Aorta (tissue), 5 donors: Measurements from ENCODE around the gene ARHGAP40. TPM values are rescaled to one million over a fixed set of nuclear protein-coding genes. Genes with fewer than 3 reads are reported as not detected.

Source experiments
- ATAC-seq: fragments of 200-7000 bp; cut with Tn5 transposase; one replicate; pipeline ENCODE4 v1.9.1; 2022; ENCODE audit warnings: moderate library complexity; ENCODE audit not compliant: low FRiP score
- DNase-seq, 2 donors: peaks; one replicate each; pipeline ENCODE4 v3.0.0-alpha.2; 2020
- H3K27ac ChIP-seq, 2 donors: one replicate each; pipeline ENCODE4 v1.5.1; 2013; ENCODE audit warnings: low read length in 2 of 2, mild to moderate bottlenecking in 2 of 2, moderate library complexity in 2 of 2, control low read depth in 1 of 2, inconsistent platforms in 1 of 2, low read depth in 1 of 2
- H3K27me3 ChIP-seq, 2 donors: one replicate each; pipeline ENCODE4 v1.6.1; 2013; ENCODE audit warnings: control low read depth in 1 of 2, low read length in 1 of 2, mild to moderate bottlenecking in 1 of 2, moderate library complexity in 1 of 2; ENCODE audit not compliant: insufficient read depth in 2 of 2, control insufficient read depth in 1 of 2
- H3K36me3 ChIP-seq, 2 donors: one replicate each; pipeline ENCODE4 v1.6.1; 2013; ENCODE audit warnings: control low read depth in 1 of 2, low read length in 1 of 2, mild to moderate bottlenecking in 1 of 2; ENCODE audit not compliant: insufficient read depth in 2 of 2, control insufficient read depth in 1 of 2
- H3K4me1 ChIP-seq, 2 donors: one replicate each; pipeline ENCODE4 v1.6.1; 2013; ENCODE audit warnings: low read length in 2 of 2, control low read depth in 1 of 2, mild to moderate bottlenecking in 1 of 2, moderate library complexity in 1 of 2; ENCODE audit not compliant: insufficient read depth in 2 of 2, control insufficient read depth in 1 of 2
- H3K4me3 ChIP-seq, 2 donors: one replicate each; pipeline ENCODE4 v1.5.1; 2013; ENCODE audit warnings: low read length in 2 of 2, control low read depth in 1 of 2, mild to moderate bottlenecking in 1 of 2
- H3K9me3 ChIP-seq: one replicate; pipeline ENCODE4 v1.6.1; 2013; ENCODE audit warnings: mild to moderate bottlenecking, low read length; ENCODE audit not compliant: control insufficient read depth
- WGBS, 2 donors: extraction: QIAGEN DNeasy Blood & Tissue Kit; methylation state at CpG; one replicate each; pipeline ENCODE4 v1.1.7; 2013; 5-methylcytosine and 5-hydroxymethylcytosine counted together
- intact Hi-C, 2 donors: fragments of 100-400 bp; cut with DNase I; formaldehyde crosslinking; loops; one replicate each; pipeline versions ENCODE4 v1.14.2 to v1.15.0; 2022
- polyA plus RNA-seq, 2 donors: library from polyadenylated mRNA; stranded (reverse); fragments of 200-250 nt; gene quantifications; one replicate each; pipeline ENCODE4 v1.2.3, GENCODE V29; 2013
- total RNA-seq, 2 donors: library from RNA; stranded (reverse); fragmentation: NEBNext Ultra II Directional; extraction: Animal tissue kit (Norgen Biotek cat#: 25700); gene quantifications; one replicate each; pipeline ENCODE4 v1.2.1, GENCODE V29; 2021
- donor health status: healthy with polysubstance abuse.
- donor health status: Bipolar disorder and iron deficiency.
- donor health status: DM: no; HTN: no; CAD: no.
- donor health status: DM: no; HTN: no; CAD: no.
- donor health status: DM: yes; HTN: yes; CAD: no.

Gene ARHGAP40
- total and polyA plus RNA-seq, 4 donors = not detected

DNA sequence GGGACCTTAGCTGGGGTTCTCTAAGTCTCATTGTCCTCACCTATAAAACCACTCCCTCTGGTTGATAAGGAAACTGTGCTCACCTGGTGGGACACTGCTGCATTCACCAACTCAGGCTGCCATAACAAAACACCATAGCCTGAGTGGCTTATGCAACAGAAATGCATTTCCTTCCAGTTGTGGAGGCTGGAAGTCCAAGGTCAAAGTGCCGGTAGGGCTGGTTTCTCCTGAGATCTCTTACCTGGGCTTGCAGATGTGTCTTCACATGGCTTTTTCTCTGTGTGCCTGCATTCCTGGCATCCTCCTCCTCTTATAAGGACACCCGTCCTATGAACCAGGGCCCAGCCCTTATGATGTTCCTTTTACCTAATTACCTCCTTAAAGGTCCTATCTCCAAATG is 62.7 kb downstream of the ARHGAP40 start:
- DNase-seq = no peak
- ATAC-seq = no peak

DNA sequence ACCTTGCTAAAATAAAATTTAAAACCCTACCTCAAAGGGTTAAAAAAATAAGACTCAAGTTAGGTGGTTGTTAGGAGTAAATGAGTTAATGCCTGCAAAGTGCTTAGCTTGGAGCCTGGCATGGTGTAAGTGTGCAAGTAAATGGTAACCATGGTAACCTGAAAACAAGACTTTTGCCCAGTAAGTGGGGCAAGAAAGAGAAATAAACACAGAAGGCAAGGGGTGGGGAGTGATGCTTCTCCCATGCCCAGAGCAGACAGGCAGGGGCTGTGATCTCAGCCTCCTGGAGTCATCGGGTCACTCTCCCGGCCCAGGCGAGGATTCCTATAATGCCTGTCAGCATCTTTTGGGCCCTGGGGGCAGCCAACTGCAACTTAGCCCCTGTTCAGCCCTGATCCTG is 63.5 kb downstream of the ARHGAP40 start:
- DNase-seq = no peak
- H3K9me3 ChIP-seq = peaks cover 8% of the 10 kb centered on the region
- H3K36me3 ChIP-seq = no peaks in the 10 kb centered on the region
- H3K27me3 ChIP-seq = no peaks in the 10 kb centered on the region
- H3K27ac ChIP-seq = no peak overlapping the region
- H3K4me3 ChIP-seq = no peak overlapping the region
- no peak for ATAC-seq
- WGBS, 2 donors = 20 to 30% methylated on average over 3 of the region's 3 CpGs
- H3K4me1 ChIP-seq = no peaks in the 10 kb centered on the region
- intact Hi-C loops = no loop called here

More for the DNA sequence above, 62.7 kb downstream of the ARHGAP40 start:
- Histone ChIP-seq H3K27ac (no peak overlapping the region), H3K9me3 (peaks cover 8% of the 10 kb centered on the region), H3K4me1 (no peaks in the 10 kb centered on the region), H3K36me3 (no peaks in the 10 kb centered on the region), H3K27me3 (no peaks in the 10 kb centered on the region), H3K4me3 (no peak overlapping the region)
- intact Hi-C loops = no loop called here
- WGBS, 2 donors = 79 to 85% methylated on average over 2 of the region's 2 CpGs

DNA sequence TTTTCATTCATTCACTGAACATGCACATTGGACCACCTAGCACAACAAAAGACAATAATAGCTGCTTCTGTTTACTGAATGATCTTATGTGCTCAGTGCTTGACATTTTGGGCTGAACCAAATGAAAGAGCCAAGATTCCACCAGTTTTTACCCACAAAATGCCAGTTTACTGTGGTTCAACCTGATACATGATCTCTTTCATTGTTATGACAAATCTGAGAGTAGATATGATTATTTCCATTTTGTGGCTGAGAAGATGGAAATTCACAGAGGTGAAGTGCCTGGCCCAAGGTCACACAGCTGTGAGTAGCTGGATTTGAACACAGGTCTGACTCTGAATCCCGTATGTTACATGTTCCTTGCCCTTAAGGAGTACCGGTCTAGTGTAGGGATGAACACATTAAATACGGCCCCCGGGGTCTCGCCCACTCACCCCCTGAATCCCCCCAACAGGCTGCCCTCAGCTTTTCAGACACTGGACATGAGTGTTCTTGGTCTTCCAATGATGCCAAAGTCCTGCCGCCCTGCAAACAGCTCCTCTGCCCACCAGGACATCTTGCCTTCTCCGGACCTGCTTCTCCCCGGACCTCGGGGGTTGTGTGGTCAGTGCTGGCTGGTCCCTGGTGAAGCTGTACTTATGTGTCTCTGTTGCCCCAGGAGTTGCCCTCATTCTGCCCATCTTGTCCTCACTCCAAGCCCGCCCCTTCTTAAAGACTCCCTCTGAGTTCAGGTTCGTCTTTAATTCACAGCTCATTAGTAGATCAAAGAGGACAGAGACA is 64.1 kb downstream of the ARHGAP40 start:
- DNase-seq (no peak), ATAC-seq (no peak)
- WGBS, 2 donors = 61% methylated on average over 11 of the region's 11 CpGs
- H3K4me1 ChIP-seq = no peaks in the 10 kb centered on the region
- H3K4me3 ChIP-seq = no peak overlapping the region
- H3K27ac ChIP-seq = no peak overlapping the region
- intact Hi-C loops = no loop called here
- H3K27me3 ChIP-seq = no peaks in the 10 kb centered on the region
- H3K36me3 ChIP-seq = no peaks in the 10 kb centered on the region
- H3K9me3 ChIP-seq = peaks cover 8% of the 10 kb centered on the region

GRCh38 chr20:38667417-38667956 is 65.9 kb downstream of the ARHGAP40 start:
- H3K4me3 ChIP-seq = no peak overlapping the region
- H3K9me3 ChIP-seq = peaks cover 8% of the 10 kb centered on the region
- ATAC-seq (no peak), DNase-seq (no peak)
- intact Hi-C loops = no loop called here
- no peak overlapping the region for H3K27ac ChIP-seq
- no peaks in the 10 kb centered on the region for H3K4me1 ChIP-seq
- no peaks in the 10 kb centered on the region for H3K36me3 ChIP-seq
- H3K27me3 ChIP-seq = no peaks in the 10 kb centered on the region
- 74 to 77% methylated on average over 6 of the region's 6 CpGs for WGBS, 2 donors

DNA sequence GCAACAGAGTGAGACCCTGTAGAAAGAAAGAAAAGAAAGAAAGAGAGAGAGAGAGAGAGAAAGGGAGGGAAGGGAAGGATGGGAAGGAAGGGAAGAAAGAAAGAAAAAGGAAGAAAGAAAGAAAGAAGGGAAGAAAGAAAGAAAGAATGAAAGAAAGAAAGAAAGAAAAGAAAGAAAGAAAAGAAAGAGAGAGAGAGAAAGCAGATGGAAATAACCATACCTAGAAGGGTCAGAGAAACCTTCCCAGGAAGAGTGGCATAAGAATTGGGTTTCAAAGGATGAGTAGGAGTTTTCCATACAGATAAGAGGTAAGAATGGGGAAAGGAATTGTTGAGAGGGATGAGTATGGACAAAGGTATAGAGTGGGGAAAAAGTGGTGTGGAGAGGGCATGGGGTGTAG is 68.1 kb downstream of the ARHGAP40 start:
- intact Hi-C loops = no loop called here
- H3K4me1 ChIP-seq = no peaks in the 10 kb centered on the region
- no peaks in the 10 kb centered on the region for H3K27me3 ChIP-seq
- no peak for ATAC-seq
- no peak overlapping the region for H3K4me3 ChIP-seq
- no peak overlapping the region for H3K27ac ChIP-seq
- no peak for DNase-seq
- H3K36me3 ChIP-seq = no peaks in the 10 kb centered on the region
- H3K9me3 ChIP-seq = no peaks in the 10 kb centered on the region

GRCh38 chr20:38670786-38671185 is 69.2 kb downstream of the ARHGAP40 start:
- no peak overlapping the region for H3K4me3 ChIP-seq
- H3K36me3 ChIP-seq = no peaks in the 10 kb centered on the region
- H3K9me3 ChIP-seq = no peaks in the 10 kb centered on the region
- no peak for ATAC-seq
- 65 to 68% methylated on average over 3 of the region's 3 CpGs for WGBS, 2 donors
- H3K4me1 ChIP-seq = no peaks in the 10 kb centered on the region
- no peak overlapping the region for H3K27ac ChIP-seq
- H3K27me3 ChIP-seq = no peaks in the 10 kb centered on the region
- intact Hi-C loops = no loop called here
- DNase-seq = no peak

DNA sequence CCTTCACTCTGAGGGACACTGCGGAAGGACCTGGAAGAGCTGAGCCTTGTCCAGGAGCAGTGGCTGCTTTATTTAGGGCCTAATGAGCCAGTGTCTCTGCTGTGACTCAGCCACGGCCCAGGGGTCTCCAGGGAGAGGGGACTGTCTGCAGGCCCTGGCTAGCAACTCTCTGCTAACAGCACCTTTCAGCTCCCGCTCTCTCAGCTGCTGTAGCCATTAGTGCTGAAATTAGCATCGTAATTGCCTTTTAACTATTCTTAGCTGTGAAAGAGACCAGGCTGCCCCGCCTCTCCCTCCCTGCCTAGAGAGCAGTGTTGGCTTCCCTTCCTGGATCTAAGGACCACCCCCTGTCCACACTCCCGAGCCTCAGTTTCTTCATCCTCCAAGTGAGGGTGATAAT is 69.6 kb downstream of the ARHGAP40 start:
- no peaks in the 10 kb centered on the region for H3K36me3 ChIP-seq
- H3K27ac ChIP-seq = no peak overlapping the region
- 8 to 12% methylated on average over 6 of the region's 6 CpGs for WGBS, 2 donors
- DNase-seq (no peak), ATAC-seq (no peak)
- H3K9me3 ChIP-seq = no peaks in the 10 kb centered on the region
- no peak overlapping the region for H3K4me3 ChIP-seq
- intact Hi-C loops = no loop called here
- H3K4me1 ChIP-seq = no peaks in the 10 kb centered on the region
- H3K27me3 ChIP-seq = no peaks in the 10 kb centered on the region

DNA sequence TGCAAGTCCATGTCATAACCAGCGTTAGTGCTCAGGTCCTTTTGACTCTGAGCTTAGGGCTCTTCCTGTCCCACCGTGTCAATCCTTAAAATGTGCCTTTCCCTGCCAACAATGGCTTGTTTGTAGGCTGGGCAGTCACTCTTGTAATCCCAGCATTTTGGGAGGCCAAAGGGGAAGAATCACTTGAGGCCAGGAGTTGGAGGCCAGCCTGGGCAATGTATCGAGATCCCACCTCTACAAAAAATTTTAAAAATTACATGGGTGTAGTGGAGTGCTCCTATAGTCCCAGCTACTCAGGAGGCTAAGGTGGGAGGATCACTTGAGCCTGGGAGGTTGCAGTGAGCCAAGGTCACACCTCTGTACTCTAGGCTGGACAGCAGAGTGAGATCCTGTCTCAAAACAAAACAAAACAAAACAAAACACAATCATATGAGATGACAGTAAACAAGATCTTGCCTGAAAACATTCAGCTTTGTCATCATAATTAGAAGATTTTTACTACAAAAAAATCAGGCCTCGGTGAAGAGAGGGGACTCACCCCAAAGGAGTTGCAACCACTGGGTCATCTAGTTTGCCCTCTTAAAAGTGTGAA is 70.2 kb downstream of the ARHGAP40 start:
- DNase-seq = no peak
- no peaks in the 10 kb centered on the region for H3K36me3 ChIP-seq
- 47 to 49% methylated on average over 4 of the region's 4 CpGs for WGBS, 2 donors
- H3K27ac ChIP-seq = no peak overlapping the region
- H3K9me3 ChIP-seq = no peaks in the 10 kb centered on the region
- H3K4me3 ChIP-seq = no peak overlapping the region
- no peak for ATAC-seq
- no peaks in the 10 kb centered on the region for H3K27me3 ChIP-seq
- intact Hi-C loops = no loop called here
- H3K4me1 ChIP-seq = no peaks in the 10 kb centered on the region

- 62 to 69% methylated on average over 3 of the region's 3 CpGs for WGBS, 2 donors
- Histone ChIP-seq H3K36me3 (no peaks in the 10 kb centered on the region), H3K4me3 (no peak overlapping the region), H3K27me3 (no peaks in the 10 kb centered on the region), H3K4me1 (no peaks in the 10 kb centered on the region), H3K9me3 (no peaks in the 10 kb centered on the region), H3K27ac (no peak overlapping the region)
- ATAC-seq (no peak), DNase-seq (no peak)
- intact Hi-C loops = no loop called here
These were observed 70.9 kb downstream of the ARHGAP40 start for GRCh38 chr20:38672504-38672903.
